K562 (cell line): ENCODE measurements around the gene LRRC38. TPM values are rescaled to one million over a fixed set of nuclear protein-coding genes. Genes with fewer than 3 reads are reported as not detected.

Experiments
- ATAC-seq: fragments of 200-7000 bp; cut with Tn5 transposase; 3 replicates; pipeline ENCODE4 v1.9.1; 2020; ENCODE audit warnings: moderate library complexity
- BruUV-seq: library from RNA; stranded (reverse); fragments of 400-500 nt; replicated peaks from 2 replicates; lab custom pipeline; 2021; lab: Mats Ljungman, UMichigan
- CTCF ChIA-PET: fragments of 300-600 bp; formaldehyde crosslinking; extraction: SDS; loops from one replicate; lab custom pipeline; 2021; ENCODE audit warnings: low intra/inter-chr PET ratio; lab: Yijun Ruan, JAX
- POLR2A ChIA-PET: fragments of 300-600, 350-650 bp; sonication (Branson Sonifier 250); formaldehyde crosslinking; extraction: SDS; loops from one replicate; lab custom pipeline; 2021; ENCODE audit warnings: antibody characterized with exemption, inconsistent platforms; lab: Yijun Ruan, JAX
- DNase-seq, 4 experiments: peaks; one replicate each; pipeline versions ENCODE4 v3.0.0 to v3.0.0-alpha.2; 2011 to 2018; ENCODE audit warnings: low spot score in 3 of 4, mixed read lengths in 3 of 4; ENCODE audit errors: extremely low read depth in 1 of 4
- FAIRE-seq: peaks from 2 replicates; lab custom pipeline; 2011; peaks lifted over from hg19 to GRCh38; lab: Jason Lieb, UNC
- H2AFZ ChIP-seq: 2 replicates; pipeline ENCODE4 v1.6.0; 2011; ENCODE audit warnings: low read depth, low read length, control low read depth, inconsistent platforms
- H3K27ac ChIP-seq: fragments of 200-600 bp; 3 replicates; pipeline ENCODE4 v1.8.0; 2011; ENCODE audit warnings: low read depth, mild to moderate bottlenecking, control low read depth, inconsistent platforms, low read length, moderate library complexity, mixed read lengths; ENCODE audit errors: extremely low read depth
- H3K27me3 ChIP-seq, 2 experiments: fragments of 300-600 bp in 1 of 2; 2 replicates in 1 of 2; 3 replicates in 1 of 2; pipeline versions ENCODE4 v1.6.0 to v1.8.0; 2011; ENCODE audit warnings: inconsistent platforms in 2 of 2, low read length in 2 of 2, mild to moderate bottlenecking in 1 of 2, mixed read lengths in 1 of 2, moderate library complexity in 1 of 2; ENCODE audit not compliant: control insufficient read depth in 2 of 2, insufficient read depth in 2 of 2
- H3K36me3 ChIP-seq: fragments of 300-600 bp; 3 replicates; pipeline ENCODE4 v1.8.0; 2011; ENCODE audit warnings: mild to moderate bottlenecking, low read length, inconsistent platforms; ENCODE audit not compliant: control insufficient read depth, insufficient read depth
- H3K4me1 ChIP-seq, 2 experiments: fragments of 200-600 bp in 1 of 2; replicated peaks in 1 of 2; 2 replicates in 1 of 2; 3 replicates in 1 of 2; pipeline versions ENCODE4 v1.5.1 to v1.8.0; 2011; ENCODE audit warnings: inconsistent platforms in 2 of 2, low read length in 2 of 2, mild to moderate bottlenecking in 1 of 2, mixed read lengths in 1 of 2, moderate library complexity in 1 of 2; ENCODE audit not compliant: control insufficient read depth in 2 of 2, insufficient read depth in 2 of 2
- H3K4me2 ChIP-seq: 2 replicates; pipeline ENCODE4 v1.6.1; 2011; ENCODE audit warnings: low read length, control low read depth, inconsistent platforms, mixed read lengths; ENCODE audit not compliant: insufficient read depth
- H3K4me3 ChIP-seq: fragments of 200-600 bp; sonication (generic), shearing (Covaris generic); 2 replicates; pipeline ENCODE4 v1.5.1; 2016; ENCODE audit warnings: control low read depth, inconsistent platforms
- H3K79me2 ChIP-seq: fragments of 200-600 bp; 3 replicates; pipeline ENCODE4 v1.8.0; 2011; ENCODE audit warnings: low read length, inconsistent platforms; ENCODE audit not compliant: control insufficient read depth, insufficient read depth
- H3K9ac ChIP-seq, 2 experiments: 2 replicates each; pipeline versions ENCODE4 v1.6.0 to v1.6.1; 2011; ENCODE audit warnings: low read depth in 2 of 2, low read length in 2 of 2, control low read depth in 1 of 2, inconsistent platforms in 1 of 2, mild to moderate bottlenecking in 1 of 2, mixed read lengths in 1 of 2; ENCODE audit not compliant: insufficient read depth in 1 of 2
- H3K9me1 ChIP-seq: one replicate; pipeline ENCODE4 v1.6.0; 2011; ENCODE audit warnings: inconsistent platforms, mild to moderate bottlenecking, low read length, moderate library complexity; ENCODE audit not compliant: control insufficient read depth, insufficient read depth
- H3K9me3 ChIP-seq: replicated peaks from 2 replicates; pipeline ENCODE4 v1.5.1; 2011; ENCODE audit warnings: low read depth, low read length, inconsistent platforms; ENCODE audit not compliant: control insufficient read depth, insufficient read depth
- H4K20me1 ChIP-seq: replicated peaks from 2 replicates; pipeline ENCODE4 v1.6.1; 2011; ENCODE audit warnings: low read length, inconsistent platforms, mixed read lengths; ENCODE audit not compliant: control insufficient read depth, insufficient read depth
- EGR1 ChIP-seq: fragments of 450-650 bp; conservative IDR thresholded peaks from 2 replicates; pipeline ENCODE4 v1.6.1; 2017; ENCODE audit warnings: mild to moderate bottlenecking
- HES1 ChIP-seq: fragments of 450-650 bp; IDR thresholded peaks from 2 replicates; pipeline ENCODE4 v1.6.1; 2016; ENCODE audit warnings: low read depth, mild to moderate bottlenecking, moderate library complexity
- KAT7 ChIP-seq: sonication (generic); formaldehyde crosslinking; IDR thresholded peaks from 2 replicates; pipeline ENCODE4 v1.8.0; 2022; ENCODE audit warnings: missing genetic modification reagents, mild to moderate bottlenecking, borderline replicate concordance
- KLF6 ChIP-seq: fragments of 250-450 bp; sonication (Bioruptor Pico); IDR thresholded peaks from 2 replicates; pipeline ENCODE4 v1.4.0; 2020; ENCODE audit warnings: mild to moderate bottlenecking, moderate library complexity, borderline replicate concordance
- MNT ChIP-seq, 2 experiments: fragments of 450-650 bp; conservative IDR thresholded peaks; 2 replicates each; pipeline ENCODE4 v1.6.1; 2017; ENCODE audit warnings: mild to moderate bottlenecking in 2 of 2, moderate library complexity in 2 of 2
- PHB ChIP-seq: fragments of 250-450 bp; sonication (Bioruptor Pico); IDR thresholded peaks from 2 replicates; pipeline ENCODE4 v1.5.0; 2021
- RBM22 ChIP-seq: fragments of 200-400 bp; formaldehyde crosslinking; IDR thresholded peaks from 2 replicates; pipeline ENCODE4 v1.6.1; 2018; ENCODE audit warnings: low read length, low read depth; ENCODE audit not compliant: poor library complexity, severe bottlenecking
- RNF219 ChIP-seq: fragments of 250-450 bp; sonication (Bioruptor Pico); IDR thresholded peaks from 2 replicates; pipeline ENCODE4 v1.5.0; 2022; ENCODE audit warnings: mild to moderate bottlenecking
- STAT5A ChIP-seq: IDR thresholded peaks from 2 replicates; pipeline ENCODE4 v1.6.1; 2012; ENCODE audit warnings: low read length, inconsistent platforms, borderline replicate concordance
- TCF7L2 ChIP-seq: fragments of 150-350 bp; IDR thresholded peaks from 2 replicates; pipeline ENCODE4 v1.6.1; 2016; ENCODE audit warnings: low read depth, mild to moderate bottlenecking, low read length, moderate library complexity
- ZHX1 ChIP-seq: fragments of 150-350 bp; conservative IDR thresholded peaks from 2 replicates; pipeline ENCODE4 v1.6.1; 2014; ENCODE audit warnings: low read length
- ZNF764 ChIP-seq: fragments of 250-450 bp; sonication (Bioruptor Pico); IDR thresholded peaks from 2 replicates; pipeline ENCODE4 v1.4.0; 2020; ENCODE audit warnings: low read depth, mild to moderate bottlenecking, moderate library complexity
- WGBS: fragments of 100-300 bp; shearing (Covaris generic); methylation state at CpG from one replicate; pipeline ENCODE4 v1.1.6; 2016; ENCODE audit warnings: low coverage, mixed read lengths; ENCODE audit not compliant: insufficient coverage; ENCODE audit errors: missing lambda C conversion rate; 5-methylcytosine and 5-hydroxymethylcytosine counted together
- in situ Hi-C: fragments of 300-500 bp; cut with MboI; formaldehyde crosslinking; loops from 4 replicates; pipeline ENCODE4 v1.15.0; 2018; ENCODE audit warnings: inconsistent platforms, mixed read lengths
- intact Hi-C: fragments of 100-400 bp; cut with micrococcal nuclease; formaldehyde crosslinking; loops from 2 replicates; pipeline ENCODE4 v1.14.2; 2022
- polyA plus RNA-seq, 8 experiments: library from polyadenylated mRNA; depleted of rRNA in 4 of 8; stranded (reverse) in 5 of 8; unstranded in 3 of 8; fragments of >200 nt; fragmentation: Nextera tagmentation in 2 of 8; fragmentation: Illumina TruSeq in 1 of 8; extraction: Ambion mirVana in 2 of 8; extraction: Trizol in 1 of 8; gene quantifications; 2 replicates each; pipeline versions ENCODE4 v1.2.1 to v1.2.3, GENCODE V29; 2011 to 2014; ENCODE audit warnings: inconsistent platforms in 1 of 8, missing spikeins in 1 of 8
- total RNA-seq, 7 experiments: library from RNA; depleted of rRNA in 6 of 7; stranded (reverse); fragments of >200 nt in 6 of 7; fragmentation: Illumina TruSeq in 2 of 7; extraction: Trizol in 2 of 7; gene quantifications; 2 replicates each; pipeline versions ENCODE4 v1.2.1 to v1.2.3, GENCODE V29; 2011 to 2021; ENCODE audit warnings: low replicate concordance in 1 of 7

Gene LRRC38
- total and polyA plus RNA-seq, 9 of the 15 experiments (the other 6 are each of a cell fraction or from before 2014, with no cell fraction given), result not detected

GRCh38 chr1:13499422-13499821 is 14.4 kb downstream of the LRRC38 start:
- Histone ChIP-seq H3K27ac (no peak overlapping the region), H3K36me3 (no peaks in the 10 kb centered on the region), H4K20me1 (0 out of 2 replicates have a peak, but pooled peaks cover 5% of the 10 kb centered on the region), H3K4me2 (no peak overlapping the region), H3K9me1 (no peaks in the 10 kb centered on the region), H3K4me3 (no peak overlapping the region), H3K9me3 (no peaks in the 10 kb centered on the region), H3K79me2 (no peaks in the 10 kb centered on the region), H3K27me3 (peaks cover 28 to 49% of the 10 kb centered on the region in 2 experiments), H2AFZ (no peak overlapping the region), H3K9ac (no peak overlapping the region), H3K4me1 (no peaks in the 10 kb centered on the region)
- ATAC-seq, result no peak
- in situ Hi-C loops, result no loop called here
- BruUV-seq, result no TSS peak
- WGBS, result 2% methylated on average over 5 of the region's 5 CpGs
- ChIA-PET CTCF (no interaction called here), POLR2A (no interaction called here)
- no peak for DNase-seq
- intact Hi-C loops, result no loop called here
- FAIRE-seq, result no peak
- TF ChIP-seq HES1 (no peak), RNF219 (CRISPR knock-in tag) (no peak), TCF7L2 (no peak), MNT (conservative IDR thresholded peaks at IDR 0.05) (no peak), PHB (CRISPR knock-in tag) (no peak), KAT7 (CRISPR knock-in tag) (no peak), RBM22 (no peak), STAT5A (no peak), ZNF764 (no peak), ZHX1 (no peak), EGR1 (no peak), KLF6 (CRISPR knock-in tag) (no peak)
